K562 (cell line): ENCODE results near the gene DHRS12. TPM values are rescaled to one million over a fixed set of nuclear protein-coding genes. Genes with fewer than 3 reads are reported as not detected.

Source experiments
- ATAC-seq: fragments of 200-7000 bp; cut with Tn5 transposase; 3 replicates; pipeline ENCODE4 v1.9.1; 2020; ENCODE audit warnings: moderate library complexity
- BruUV-seq: library from RNA; stranded (reverse); fragments of 400-500 nt; replicated peaks from 2 replicates; lab custom pipeline; 2021; lab: Mats Ljungman, UMichigan
- CTCF ChIA-PET: fragments of 300-600 bp; formaldehyde crosslinking; extraction: SDS; loops from one replicate; lab custom pipeline; 2021; ENCODE audit warnings: low intra/inter-chr PET ratio; lab: Yijun Ruan, JAX
- POLR2A ChIA-PET: fragments of 300-600, 350-650 bp; sonication (Branson Sonifier 250); formaldehyde crosslinking; extraction: SDS; loops from one replicate; lab custom pipeline; 2021; ENCODE audit warnings: antibody characterized with exemption, inconsistent platforms; lab: Yijun Ruan, JAX
- DNase-seq, 4 experiments: peaks; one replicate each; pipeline versions ENCODE4 v3.0.0 to v3.0.0-alpha.2; 2011 to 2018; ENCODE audit warnings: low spot score in 3 of 4, mixed read lengths in 3 of 4; ENCODE audit errors: extremely low read depth in 1 of 4
- FAIRE-seq: peaks from 2 replicates; lab custom pipeline; 2011; peaks lifted over from hg19 to GRCh38; lab: Jason Lieb, UNC
- H2AFZ ChIP-seq: 2 replicates; pipeline ENCODE4 v1.6.0; 2011; ENCODE audit warnings: low read depth, low read length, control low read depth, inconsistent platforms
- H3K27ac ChIP-seq: fragments of 200-600 bp; 3 replicates; pipeline ENCODE4 v1.8.0; 2011; ENCODE audit warnings: low read depth, mild to moderate bottlenecking, control low read depth, inconsistent platforms, low read length, moderate library complexity, mixed read lengths; ENCODE audit errors: extremely low read depth
- H3K27me3 ChIP-seq, 2 experiments: fragments of 300-600 bp in 1 of 2; 2 replicates in 1 of 2; 3 replicates in 1 of 2; pipeline versions ENCODE4 v1.6.0 to v1.8.0; 2011; ENCODE audit warnings: inconsistent platforms in 2 of 2, low read length in 2 of 2, mild to moderate bottlenecking in 1 of 2, mixed read lengths in 1 of 2, moderate library complexity in 1 of 2; ENCODE audit not compliant: control insufficient read depth in 2 of 2, insufficient read depth in 2 of 2
- H3K36me3 ChIP-seq: fragments of 300-600 bp; 3 replicates; pipeline ENCODE4 v1.8.0; 2011; ENCODE audit warnings: mild to moderate bottlenecking, low read length, inconsistent platforms; ENCODE audit not compliant: control insufficient read depth, insufficient read depth
- H3K4me1 ChIP-seq, 2 experiments: fragments of 200-600 bp in 1 of 2; replicated peaks in 1 of 2; 2 replicates in 1 of 2; 3 replicates in 1 of 2; pipeline versions ENCODE4 v1.5.1 to v1.8.0; 2011; ENCODE audit warnings: inconsistent platforms in 2 of 2, low read length in 2 of 2, mild to moderate bottlenecking in 1 of 2, mixed read lengths in 1 of 2, moderate library complexity in 1 of 2; ENCODE audit not compliant: control insufficient read depth in 2 of 2, insufficient read depth in 2 of 2
- H3K4me2 ChIP-seq: 2 replicates; pipeline ENCODE4 v1.6.1; 2011; ENCODE audit warnings: low read length, control low read depth, inconsistent platforms, mixed read lengths; ENCODE audit not compliant: insufficient read depth
- H3K4me3 ChIP-seq: fragments of 200-600 bp; sonication (generic), shearing (Covaris generic); 2 replicates; pipeline ENCODE4 v1.5.1; 2016; ENCODE audit warnings: control low read depth, inconsistent platforms
- H3K79me2 ChIP-seq: fragments of 200-600 bp; 3 replicates; pipeline ENCODE4 v1.8.0; 2011; ENCODE audit warnings: low read length, inconsistent platforms; ENCODE audit not compliant: control insufficient read depth, insufficient read depth
- H3K9ac ChIP-seq, 2 experiments: 2 replicates each; pipeline versions ENCODE4 v1.6.0 to v1.6.1; 2011; ENCODE audit warnings: low read depth in 2 of 2, low read length in 2 of 2, control low read depth in 1 of 2, inconsistent platforms in 1 of 2, mild to moderate bottlenecking in 1 of 2, mixed read lengths in 1 of 2; ENCODE audit not compliant: insufficient read depth in 1 of 2
- H3K9me1 ChIP-seq: one replicate; pipeline ENCODE4 v1.6.0; 2011; ENCODE audit warnings: inconsistent platforms, mild to moderate bottlenecking, low read length, moderate library complexity; ENCODE audit not compliant: control insufficient read depth, insufficient read depth
- H3K9me3 ChIP-seq: replicated peaks from 2 replicates; pipeline ENCODE4 v1.5.1; 2011; ENCODE audit warnings: low read depth, low read length, inconsistent platforms; ENCODE audit not compliant: control insufficient read depth, insufficient read depth
- H4K20me1 ChIP-seq: replicated peaks from 2 replicates; pipeline ENCODE4 v1.6.1; 2011; ENCODE audit warnings: low read length, inconsistent platforms, mixed read lengths; ENCODE audit not compliant: control insufficient read depth, insufficient read depth
- ADNP ChIP-seq: fragments of 200-800 bp; sonication (Bioruptor generic); IDR thresholded peaks from 2 replicates; pipeline ENCODE4 v1.6.1; 2016; ENCODE audit warnings: missing genetic modification characterization, missing compliant biosample characterization
- ATF1 ChIP-seq, 2 experiments: fragments of 450-650 bp in 1 of 2; IDR thresholded peaks; 2 replicates each; pipeline ENCODE4 v1.6.1; 2016; ENCODE audit warnings: missing compliant biosample characterization in 1 of 2, missing genetic modification characterization in 1 of 2
- CBX3 ChIP-seq, 2 experiments: IDR thresholded peaks; 1 replicate in 1 of 2; 2 replicates in 1 of 2; pipeline ENCODE4 v1.6.1; 2012; ENCODE audit warnings: inconsistent platforms in 2 of 2, low read length in 2 of 2, borderline replicate concordance in 1 of 2, control low read depth in 1 of 2
- CBX5 ChIP-seq: IDR thresholded peaks from 2 replicates; pipeline ENCODE4 v1.6.1; 2014; ENCODE audit warnings: low read depth, borderline replicate concordance
- FOXK2 ChIP-seq, 2 experiments: fragments of 450-650 bp; IDR thresholded peaks in 1 of 2; conservative IDR thresholded peaks in 1 of 2; 2 replicates each; pipeline ENCODE4 v1.6.1; 2016; ENCODE audit warnings: low read depth in 2 of 2, mild to moderate bottlenecking in 1 of 2
- HDGF ChIP-seq: fragments of 450-650 bp; IDR thresholded peaks from 2 replicates; pipeline ENCODE4 v1.6.1; 2016
- POU5F1 ChIP-seq: fragments of 150-350 bp; IDR thresholded peaks from 2 replicates; pipeline ENCODE4 v1.6.1; 2014; ENCODE audit warnings: borderline replicate concordance, low read length, low read depth, mild to moderate bottlenecking; ENCODE audit not compliant: partially characterized antibody
- SAFB ChIP-seq: fragments of 200-400 bp; formaldehyde crosslinking; IDR thresholded peaks from 2 replicates; pipeline ENCODE4 v1.6.1; 2017; ENCODE audit warnings: low read depth, low read length, borderline replicate concordance
- TBL1XR1 ChIP-seq, 2 experiments: IDR thresholded peaks; 2 replicates each; pipeline ENCODE4 v1.6.1; 2012; ENCODE audit warnings: improper control_type of control experiment in 2 of 2, low read length in 2 of 2, mild to moderate bottlenecking in 1 of 2
- TSHZ1 ChIP-seq: fragments of 250-450 bp; sonication (Bioruptor Pico); IDR thresholded peaks from 2 replicates; pipeline ENCODE4 v1.4.0; 2020; ENCODE audit warnings: mild to moderate bottlenecking, moderate library complexity
- WGBS: fragments of 100-300 bp; shearing (Covaris generic); methylation state at CpG from one replicate; pipeline ENCODE4 v1.1.6; 2016; ENCODE audit warnings: low coverage, mixed read lengths; ENCODE audit not compliant: insufficient coverage; ENCODE audit errors: missing lambda C conversion rate; 5-methylcytosine and 5-hydroxymethylcytosine counted together
- in situ Hi-C: fragments of 300-500 bp; cut with MboI; formaldehyde crosslinking; loops from 4 replicates; pipeline ENCODE4 v1.15.0; 2018; ENCODE audit warnings: inconsistent platforms, mixed read lengths
- intact Hi-C: fragments of 100-400 bp; cut with micrococcal nuclease; formaldehyde crosslinking; loops from 2 replicates; pipeline ENCODE4 v1.14.2; 2022
- polyA plus RNA-seq, 8 experiments: library from polyadenylated mRNA; depleted of rRNA in 4 of 8; stranded (reverse) in 5 of 8; unstranded in 3 of 8; fragments of >200 nt; fragmentation: Nextera tagmentation in 2 of 8; fragmentation: Illumina TruSeq in 1 of 8; extraction: Ambion mirVana in 2 of 8; extraction: Trizol in 1 of 8; gene quantifications; 2 replicates each; pipeline versions ENCODE4 v1.2.1 to v1.2.3, GENCODE V29; 2011 to 2014; ENCODE audit warnings: inconsistent platforms in 1 of 8, missing spikeins in 1 of 8
- total RNA-seq, 7 experiments: library from RNA; depleted of rRNA in 6 of 7; stranded (reverse); fragments of >200 nt in 6 of 7; fragmentation: Illumina TruSeq in 2 of 7; extraction: Trizol in 2 of 7; gene quantifications; 2 replicates each; pipeline versions ENCODE4 v1.2.1 to v1.2.3, GENCODE V29; 2011 to 2021; ENCODE audit warnings: low replicate concordance in 1 of 7
- TF ChIP-seq, protein P1 (sequence below): fragments of 250-450 bp; sonication (Bioruptor Pico); IDR thresholded peaks from 2 replicates; pipeline ENCODE4 v1.5.0; 2020; ENCODE audit warnings: mild to moderate bottlenecking, borderline replicate concordance
- TF ChIP-seq, protein P2 (sequence below): fragments of 450-650 bp; formaldehyde crosslinking; IDR thresholded peaks from 2 replicates; pipeline ENCODE4 v1.4.0; 2022; ENCODE audit warnings: missing genetic modification characterization
- TF ChIP-seq, protein P3 (sequence below): fragments of 250-450 bp; sonication (Bioruptor Pico); IDR thresholded peaks from 2 replicates; pipeline ENCODE4 v1.9.0; 2021; ENCODE audit warnings: mild to moderate bottlenecking, inconsistent platforms

The DHRS12 gene
- total and polyA plus RNA-seq, 9 of the 15 experiments (the other 6 are each of a cell fraction or from before 2014, with no cell fraction given), result 0.62 to 2.7 (median 0.98) TPM

GRCh38 chr13:51805925-51806324, 2.0 kb upstream of the DHRS12 start:
- no peak overlapping the region for H2AFZ ChIP-seq
- H3K9ac ChIP-seq, result no peak overlapping the region
- no peaks in the 10 kb centered on the region for H3K36me3 ChIP-seq
- ChIA-PET CTCF (no interaction called here), POLR2A (interaction anchor here (0.5 to 0.7 kb wide), 2 partner anchors 19 to 379 kb away, joined by 3 to 4 read pairs; no protein-coding TSS in a partner anchor)
- FAIRE-seq, result no peak
- ATAC-seq, result no peak
- 81% methylated on average over 2 of the region's 2 CpGs for WGBS
- no peak overlapping the region for H3K4me2 ChIP-seq
- BruUV-seq, result no TSS peak
- peaks cover 7% of the 10 kb centered on the region; the same call in 1 of the 3 replicates for H3K79me2 ChIP-seq
- no peaks in the 10 kb centered on the region for H3K9me1 ChIP-seq
- H3K27ac ChIP-seq, result no peak overlapping the region
- no peak for DNase-seq
- no peaks in the 10 kb centered on the region for H3K27me3 ChIP-seq
- H3K4me3 ChIP-seq, result no peak overlapping the region
- H4K20me1 ChIP-seq, result no peaks in the 10 kb centered on the region
- intact Hi-C loops (no loop called here), in situ Hi-C loops (no loop called here)
- no peaks in the 10 kb centered on the region for H3K9me3 ChIP-seq
- H3K4me1 ChIP-seq, result peaks cover 18 to 27% of the 10 kb centered on the region in 2 experiments; a peak in 4 of 5 replicates
- TF ChIP-seq ATF1 (CRISPR knock-in tag; IDR thresholded peaks at IDR 0.05), result no peak
- TF ChIP-seq ATF1 (tag; IDR thresholded peaks at IDR 0.05), result no peak
- TF ChIP-seq POU5F1, result no peak
- TF ChIP-seq CBX5, result no peak
- peak; percentile 86 for TF ChIP-seq ADNP (tag)
- no peak for TF ChIP-seq TSHZ1 (CRISPR knock-in tag)
- no peak for TF ChIP-seq HDGF
- TF ChIP-seq, protein P1, sequence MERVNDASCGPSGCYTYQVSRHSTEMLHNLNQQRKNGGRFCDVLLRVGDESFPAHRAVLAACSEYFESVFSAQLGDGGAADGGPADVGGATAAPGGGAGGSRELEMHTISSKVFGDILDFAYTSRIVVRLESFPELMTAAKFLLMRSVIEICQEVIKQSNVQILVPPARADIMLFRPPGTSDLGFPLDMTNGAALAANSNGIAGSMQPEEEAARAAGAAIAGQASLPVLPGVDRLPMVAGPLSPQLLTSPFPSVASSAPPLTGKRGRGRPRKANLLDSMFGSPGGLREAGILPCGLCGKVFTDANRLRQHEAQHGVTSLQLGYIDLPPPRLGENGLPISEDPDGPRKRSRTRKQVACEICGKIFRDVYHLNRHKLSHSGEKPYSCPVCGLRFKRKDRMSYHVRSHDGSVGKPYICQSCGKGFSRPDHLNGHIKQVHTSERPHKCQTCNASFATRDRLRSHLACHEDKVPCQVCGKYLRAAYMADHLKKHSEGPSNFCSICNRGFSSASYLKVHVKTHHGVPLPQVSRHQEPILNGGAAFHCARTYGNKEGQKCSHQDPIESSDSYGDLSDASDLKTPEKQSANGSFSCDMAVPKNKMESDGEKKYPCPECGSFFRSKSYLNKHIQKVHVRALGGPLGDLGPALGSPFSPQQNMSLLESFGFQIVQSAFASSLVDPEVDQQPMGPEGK (CRISPR knock-in tag), result no peak
- no peak for TF ChIP-seq SAFB
- no peak for TF ChIP-seq FOXK2 (conservative IDR thresholded peaks at IDR 0.05 in 1 of 2, IDR thresholded peaks at IDR 0.05 in 1 of 2; ENCODE audit: low read depth in 2 of 2)
- TF ChIP-seq, protein P2, sequence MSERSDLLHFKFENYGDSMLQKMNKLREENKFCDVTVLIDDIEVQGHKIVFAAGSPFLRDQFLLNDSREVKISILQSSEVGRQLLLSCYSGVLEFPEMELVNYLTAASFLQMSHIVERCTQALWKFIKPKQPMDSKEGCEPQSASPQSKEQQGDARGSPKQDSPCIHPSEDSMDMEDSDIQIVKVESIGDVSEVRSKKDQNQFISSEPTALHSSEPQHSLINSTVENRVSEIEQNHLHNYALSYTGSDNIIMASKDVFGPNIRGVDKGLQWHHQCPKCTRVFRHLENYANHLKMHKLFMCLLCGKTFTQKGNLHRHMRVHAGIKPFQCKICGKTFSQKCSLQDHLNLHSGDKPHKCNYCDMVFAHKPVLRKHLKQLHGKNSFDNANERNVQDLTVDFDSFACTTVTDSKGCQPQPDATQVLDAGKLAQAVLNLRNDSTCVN (CRISPR knock-in tag), result no peak
- TF ChIP-seq, protein P3, sequence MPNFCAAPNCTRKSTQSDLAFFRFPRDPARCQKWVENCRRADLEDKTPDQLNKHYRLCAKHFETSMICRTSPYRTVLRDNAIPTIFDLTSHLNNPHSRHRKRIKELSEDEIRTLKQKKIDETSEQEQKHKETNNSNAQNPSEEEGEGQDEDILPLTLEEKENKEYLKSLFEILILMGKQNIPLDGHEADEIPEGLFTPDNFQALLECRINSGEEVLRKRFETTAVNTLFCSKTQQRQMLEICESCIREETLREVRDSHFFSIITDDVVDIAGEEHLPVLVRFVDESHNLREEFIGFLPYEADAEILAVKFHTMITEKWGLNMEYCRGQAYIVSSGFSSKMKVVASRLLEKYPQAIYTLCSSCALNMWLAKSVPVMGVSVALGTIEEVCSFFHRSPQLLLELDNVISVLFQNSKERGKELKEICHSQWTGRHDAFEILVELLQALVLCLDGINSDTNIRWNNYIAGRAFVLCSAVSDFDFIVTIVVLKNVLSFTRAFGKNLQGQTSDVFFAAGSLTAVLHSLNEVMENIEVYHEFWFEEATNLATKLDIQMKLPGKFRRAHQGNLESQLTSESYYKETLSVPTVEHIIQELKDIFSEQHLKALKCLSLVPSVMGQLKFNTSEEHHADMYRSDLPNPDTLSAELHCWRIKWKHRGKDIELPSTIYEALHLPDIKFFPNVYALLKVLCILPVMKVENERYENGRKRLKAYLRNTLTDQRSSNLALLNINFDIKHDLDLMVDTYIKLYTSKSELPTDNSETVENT (CRISPR knock-in tag), result no peak
- TF ChIP-seq CBX3 (IDR thresholded peaks at IDR 0.05; ENCODE audit: borderline replicate concordance in 1 of 2, low read length in 2 of 2), result peak in 1 of 2 experiments; percentile 57; a peak in 1 of 3 replicates
- no peak for TF ChIP-seq TBL1XR1 (IDR thresholded peaks at IDR 0.05; ENCODE audit: low read length in 2 of 2)
